Peyer's patch (tissue), 4 donors: ENCODE measurements around the gene LPAR1.

Source experiments
- POLR2A ChIP-seq, 2 donors: fragments of 450-650 bp; IDR thresholded peaks; one replicate each; pipeline ENCODE4 v1.5.1; 2017; ENCODE audit warnings: antibody characterized with exemption in 2 of 2, mild to moderate bottlenecking in 2 of 2, moderate library complexity in 2 of 2
- TF ChIP-seq, protein P1 (sequence below), 6 experiments: fragments of 450-650 bp in 4 of 6; fragments of 200-600 bp in 2 of 6; sonication (generic) in 1 of 6; IDR thresholded peaks; one replicate each; pipeline ENCODE4 v1.5.1; 2017 to 2019; ENCODE audit warnings: antibody characterized with exemption in 6 of 6, mild to moderate bottlenecking in 3 of 6, moderate library complexity in 1 of 6

GRCh38 chr9:110940951-110941557 lies 97.2 kb downstream of the LPAR1 start:
- TF ChIP-seq, protein P1, sequence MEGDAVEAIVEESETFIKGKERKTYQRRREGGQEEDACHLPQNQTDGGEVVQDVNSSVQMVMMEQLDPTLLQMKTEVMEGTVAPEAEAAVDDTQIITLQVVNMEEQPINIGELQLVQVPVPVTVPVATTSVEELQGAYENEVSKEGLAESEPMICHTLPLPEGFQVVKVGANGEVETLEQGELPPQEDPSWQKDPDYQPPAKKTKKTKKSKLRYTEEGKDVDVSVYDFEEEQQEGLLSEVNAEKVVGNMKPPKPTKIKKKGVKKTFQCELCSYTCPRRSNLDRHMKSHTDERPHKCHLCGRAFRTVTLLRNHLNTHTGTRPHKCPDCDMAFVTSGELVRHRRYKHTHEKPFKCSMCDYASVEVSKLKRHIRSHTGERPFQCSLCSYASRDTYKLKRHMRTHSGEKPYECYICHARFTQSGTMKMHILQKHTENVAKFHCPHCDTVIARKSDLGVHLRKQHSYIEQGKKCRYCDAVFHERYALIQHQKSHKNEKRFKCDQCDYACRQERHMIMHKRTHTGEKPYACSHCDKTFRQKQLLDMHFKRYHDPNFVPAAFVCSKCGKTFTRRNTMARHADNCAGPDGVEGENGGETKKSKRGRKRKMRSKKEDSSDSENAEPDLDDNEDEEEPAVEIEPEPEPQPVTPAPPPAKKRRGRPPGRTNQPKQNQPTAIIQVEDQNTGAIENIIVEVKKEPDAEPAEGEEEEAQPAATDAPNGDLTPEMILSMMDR (IDR thresholded peaks at IDR 0.05) = no peak
- TF ChIP-seq POLR2A (IDR thresholded peaks at IDR 0.05) = no peak
